Activated naive CD4-positive, alpha-beta T cell (primary cell): Measurements from ENCODE around the gene WBP4.
A peak's percentile ranks its signal among the peaks of the same experiment; 100 is the strongest.
"Not testable (repeated sequence)": the region's sequence is repeated elsewhere in the genome, so short reads cannot be mapped to it uniquely, and the experiment has no call there.

ENCODE experiments used
- DNase-seq, 4 experiments: peaks; one replicate each; lab custom pipeline; 2025; lab: John Stamatoyannopoulos, UW

The WBP4 gene

DNA sequence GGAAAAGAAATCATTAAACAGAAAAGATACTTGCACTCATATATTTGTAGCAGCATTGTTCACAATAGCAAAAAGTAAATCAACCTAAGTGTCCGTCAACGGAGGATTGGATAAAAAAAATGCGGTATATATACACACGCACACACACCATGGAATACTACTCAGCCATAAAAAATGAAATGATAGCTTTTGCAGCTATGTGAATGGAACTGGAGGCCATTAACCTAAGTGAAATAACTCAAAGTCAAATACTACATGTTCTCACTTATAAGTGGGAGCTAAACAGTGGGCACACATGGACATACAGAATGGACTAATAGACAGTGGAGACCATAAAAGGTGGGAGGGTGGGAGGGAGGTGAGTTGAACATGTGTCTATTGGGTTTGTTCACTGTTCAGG lies 18.4 kb downstream of the WBP4 start:
- no peak for DNase-seq

DNA sequence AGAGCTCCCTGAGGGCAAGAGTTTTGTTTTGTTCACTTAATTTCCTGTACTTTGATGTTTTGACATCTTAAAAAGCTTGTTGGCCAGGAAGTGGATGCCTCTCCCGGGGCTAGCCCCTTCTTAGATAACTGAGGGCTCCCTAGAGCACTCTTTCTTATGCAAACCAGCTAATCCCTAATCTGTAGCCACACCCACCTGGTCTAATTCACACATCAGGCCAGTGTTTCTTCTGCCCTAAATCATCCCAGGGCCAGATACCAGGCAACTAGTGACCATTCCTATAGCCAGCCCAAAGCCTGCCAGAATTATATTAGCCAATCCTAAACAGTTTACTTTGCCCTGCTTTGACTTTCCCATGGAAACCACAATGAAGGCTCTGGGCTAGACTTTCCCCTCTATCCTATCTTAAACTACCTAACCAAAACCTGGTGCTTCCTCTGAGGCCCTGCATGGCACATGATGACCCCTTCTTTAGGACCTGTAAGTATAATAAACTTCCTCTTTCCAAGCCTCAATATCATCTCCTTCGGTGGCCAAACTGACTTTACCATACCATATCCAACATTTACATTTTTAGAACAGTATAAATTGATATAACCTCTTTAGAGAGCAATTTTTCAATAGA lies 24.8 kb downstream of the WBP4 start:
- no peak for DNase-seq

DNA sequence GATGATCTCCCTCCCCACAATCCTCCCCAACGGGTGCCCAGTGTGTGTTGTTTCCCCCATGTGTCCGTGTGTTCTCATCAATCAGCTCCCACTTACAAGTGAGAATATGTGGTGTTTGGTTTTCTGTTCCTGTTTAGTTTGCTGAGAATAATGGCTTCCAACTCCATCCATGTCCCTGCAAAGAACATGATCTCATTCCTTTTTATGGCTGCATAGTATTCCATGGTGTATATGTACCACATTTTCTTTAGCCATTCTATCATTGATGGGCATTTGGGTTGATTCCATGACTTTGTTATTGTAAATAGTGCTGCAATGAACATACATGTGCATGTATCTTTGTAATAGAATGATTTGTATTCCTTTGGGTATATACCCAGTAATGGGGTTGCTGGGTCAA lies 34.4 kb downstream of the WBP4 start:
- DNase-seq, result not testable (repeated sequence)

DNA sequence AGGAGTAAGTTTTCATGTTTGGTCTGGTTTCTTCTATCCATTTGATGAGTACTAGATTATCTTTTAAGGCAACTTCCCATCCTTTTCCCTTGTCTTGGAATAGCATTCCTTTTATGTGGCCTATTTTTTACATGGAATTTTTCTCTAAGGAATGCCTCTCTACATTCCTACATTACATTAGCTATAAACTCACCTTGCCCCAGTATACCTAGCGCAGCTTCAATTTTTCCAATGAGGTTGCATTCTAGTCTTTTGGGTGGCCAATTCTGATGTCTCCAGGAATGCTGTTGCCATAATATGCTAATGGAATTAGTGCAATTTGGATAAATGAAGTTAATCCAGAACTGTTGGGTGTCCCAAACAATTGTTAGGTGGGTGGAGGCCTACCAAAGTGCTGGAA lies 37.5 kb downstream of the WBP4 start:
- no peak for DNase-seq

DNA sequence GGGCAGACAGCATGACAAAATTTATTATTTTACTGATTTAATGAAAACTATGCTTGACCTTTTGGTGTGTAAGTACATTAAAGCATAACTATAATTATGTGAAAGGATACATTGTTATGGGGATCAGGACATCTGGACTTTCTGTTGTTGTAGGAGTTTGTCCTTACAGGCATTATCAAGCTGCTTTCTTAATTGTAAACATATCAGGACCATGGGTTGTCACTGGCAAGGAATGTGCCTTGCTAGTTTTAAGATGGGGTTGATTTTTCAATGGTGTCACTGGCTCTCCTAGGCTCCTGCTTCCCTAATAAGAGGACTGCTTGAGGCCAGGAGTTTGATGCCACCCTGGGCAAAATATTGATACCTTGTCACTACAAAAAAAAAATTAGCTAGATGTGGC lies 38.7 kb downstream of the WBP4 start:
- DNase-seq, result no peak

DNA sequence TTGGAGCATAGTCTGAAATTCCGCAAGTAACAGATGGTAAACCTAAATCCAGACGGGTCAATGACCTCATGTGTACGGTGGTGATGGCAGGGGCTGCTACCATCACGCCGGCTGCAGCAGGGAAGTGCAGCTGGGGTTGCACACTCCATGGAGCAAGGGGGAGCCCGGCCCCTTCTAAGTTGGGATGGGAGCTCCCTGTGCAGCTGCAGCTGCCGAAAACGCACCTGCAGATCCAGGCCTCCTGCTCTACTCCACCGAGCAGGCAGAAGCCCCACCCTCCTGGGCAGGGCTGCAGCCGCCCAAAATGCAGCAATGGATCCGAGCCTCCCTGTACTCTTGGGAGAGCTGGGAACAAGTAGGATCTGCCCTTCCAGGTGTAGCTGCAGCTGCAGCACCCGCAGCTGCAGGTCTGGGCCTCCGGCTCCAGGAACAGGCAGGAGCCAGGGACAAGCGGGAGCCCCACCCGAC lies 45.8 kb downstream of the WBP4 start:
- no peak for DNase-seq

DNA sequence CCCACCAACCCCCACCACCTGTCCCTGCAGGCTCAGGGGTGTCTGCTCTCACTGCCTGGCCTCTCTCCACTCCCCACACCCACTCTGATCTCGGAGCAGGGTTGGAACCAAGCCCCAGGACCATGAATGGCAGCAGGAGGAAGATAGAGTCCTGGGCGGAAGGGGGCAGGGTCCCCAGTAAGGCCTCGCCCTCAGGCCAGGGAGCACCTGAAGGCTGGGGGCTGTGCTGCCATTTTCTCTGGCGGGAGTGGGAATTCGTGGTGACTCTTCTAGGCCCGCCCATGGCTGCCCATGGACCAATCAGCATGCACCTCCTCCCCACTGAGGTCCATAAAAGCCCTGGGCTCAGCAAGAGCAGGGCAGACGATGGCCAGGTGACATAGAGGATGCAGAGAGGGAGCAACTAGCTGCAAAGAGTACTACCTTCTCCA lies 46.3 kb downstream of the WBP4 start:
- no peak for DNase-seq

DNA sequence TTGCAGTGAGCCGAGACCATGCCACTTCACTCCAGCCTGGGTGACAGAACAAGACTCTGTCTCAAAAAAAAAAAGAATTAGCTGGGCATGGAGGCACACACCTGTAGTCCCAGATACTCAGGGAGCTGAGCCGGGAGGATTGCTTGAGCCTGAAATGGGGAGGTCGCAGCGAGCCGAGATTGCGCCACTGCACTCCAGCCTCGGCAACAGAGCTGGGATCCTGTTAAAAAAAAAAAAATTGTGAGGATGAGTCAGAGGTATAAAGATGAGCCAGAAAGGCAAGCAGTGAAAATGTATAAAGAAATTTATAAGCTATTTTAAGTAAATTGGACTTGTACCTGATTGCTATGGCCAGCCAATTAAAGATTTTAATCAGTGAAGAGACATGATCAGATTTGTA lies 50.1 kb downstream of the WBP4 start:
- DNase-seq, result no peak

DNA sequence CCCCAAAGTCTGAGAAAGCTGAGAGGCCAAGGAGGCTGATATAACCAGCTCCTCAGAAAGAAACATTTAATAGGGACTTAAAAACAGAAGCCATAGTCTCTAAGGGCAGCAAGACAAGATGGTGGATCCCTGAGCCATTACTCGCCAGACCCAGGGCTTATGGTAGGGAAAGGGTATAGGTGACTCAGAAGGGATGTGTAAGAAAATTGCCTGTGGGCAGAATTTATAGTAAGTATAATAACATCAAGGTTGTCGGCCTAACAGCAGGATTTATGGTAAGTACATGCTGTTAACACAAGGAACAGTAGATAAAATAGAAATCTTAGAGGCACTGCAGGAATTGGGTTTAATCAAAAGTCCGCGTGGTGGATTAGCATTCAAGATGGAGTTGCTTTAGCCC lies 56.6 kb downstream of the WBP4 start:
- no peak for DNase-seq

DNA sequence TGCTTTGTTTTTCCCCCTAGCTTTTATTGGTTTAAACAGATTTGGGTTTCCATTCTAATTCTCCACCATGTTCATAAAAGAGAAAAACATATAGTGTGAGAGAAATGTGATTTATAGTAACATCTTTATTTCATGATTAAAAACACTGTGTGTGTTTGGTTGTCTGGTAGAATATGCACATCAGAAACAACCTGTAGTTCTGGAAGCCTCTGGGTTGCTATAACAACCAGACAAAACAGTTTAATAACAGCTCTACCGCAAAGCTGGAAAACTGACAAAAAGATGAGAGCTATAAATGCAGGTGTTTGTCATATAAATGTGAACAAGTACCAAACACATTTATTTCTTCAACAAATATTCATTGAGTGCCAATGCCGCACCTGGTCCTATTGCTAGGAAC lies 61.5 kb downstream of the WBP4 start:
- DNase-seq, result no peak

DNA sequence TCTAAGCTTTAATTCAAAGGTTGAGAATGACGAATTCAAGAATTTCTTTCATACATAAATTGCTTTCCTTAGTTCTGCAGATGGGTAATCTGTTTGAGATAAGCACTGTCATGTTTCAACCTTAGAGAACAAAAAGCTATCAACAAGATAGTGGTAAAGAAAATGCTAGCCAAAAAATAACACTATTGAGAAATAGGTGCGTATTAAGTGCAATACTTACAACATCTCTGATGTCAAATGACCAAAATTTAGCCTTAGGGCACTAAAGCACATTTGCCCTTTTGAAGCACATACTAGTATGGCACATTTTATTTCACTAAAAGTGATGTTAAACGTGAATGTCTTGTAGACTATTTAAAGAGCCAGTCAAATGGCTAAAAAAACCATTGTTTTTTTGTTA lies 66.4 kb downstream of the WBP4 start:
- no peak for DNase-seq

DNA sequence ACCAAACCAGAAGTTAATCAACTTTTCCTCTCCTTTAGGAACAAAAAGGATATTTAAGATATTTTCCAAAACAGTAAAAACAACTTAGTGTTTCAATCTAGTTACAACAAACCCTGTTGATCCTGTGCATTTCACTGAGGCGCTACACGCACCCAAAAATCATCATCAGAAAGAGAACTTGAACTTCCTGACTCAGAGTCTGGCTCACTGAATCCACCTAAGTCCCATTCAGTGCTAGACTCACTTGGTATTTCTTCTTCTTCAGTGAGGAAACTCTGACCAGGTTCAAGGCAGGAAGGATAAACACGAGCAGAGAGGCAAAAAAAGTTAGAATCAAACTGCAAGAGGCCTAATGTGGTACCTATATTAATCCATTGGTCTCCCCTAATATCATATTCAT lies 69.0 kb downstream of the WBP4 start:
- no peak for DNase-seq

DNA sequence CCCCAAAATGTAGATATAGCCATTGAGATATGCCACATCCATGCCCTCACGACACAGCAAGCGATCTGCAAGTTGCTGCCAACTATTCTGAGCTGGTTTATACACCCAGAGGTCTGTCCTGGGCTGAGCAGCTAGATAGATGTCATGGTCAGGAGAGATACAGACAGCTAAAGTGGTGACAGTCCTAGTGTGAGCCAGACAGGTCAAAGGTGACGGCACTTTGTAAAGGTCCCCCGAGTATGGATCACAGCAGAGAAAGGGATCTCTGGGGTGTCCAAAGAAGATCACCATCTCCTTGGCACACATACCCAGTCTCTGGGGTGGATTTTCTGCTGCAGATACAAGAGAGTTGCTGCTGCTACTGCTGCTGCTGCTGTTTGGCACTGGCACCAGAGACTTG lies 69.9 kb downstream of the WBP4 start:
- DNase-seq, result not testable (repeated sequence)

DNA sequence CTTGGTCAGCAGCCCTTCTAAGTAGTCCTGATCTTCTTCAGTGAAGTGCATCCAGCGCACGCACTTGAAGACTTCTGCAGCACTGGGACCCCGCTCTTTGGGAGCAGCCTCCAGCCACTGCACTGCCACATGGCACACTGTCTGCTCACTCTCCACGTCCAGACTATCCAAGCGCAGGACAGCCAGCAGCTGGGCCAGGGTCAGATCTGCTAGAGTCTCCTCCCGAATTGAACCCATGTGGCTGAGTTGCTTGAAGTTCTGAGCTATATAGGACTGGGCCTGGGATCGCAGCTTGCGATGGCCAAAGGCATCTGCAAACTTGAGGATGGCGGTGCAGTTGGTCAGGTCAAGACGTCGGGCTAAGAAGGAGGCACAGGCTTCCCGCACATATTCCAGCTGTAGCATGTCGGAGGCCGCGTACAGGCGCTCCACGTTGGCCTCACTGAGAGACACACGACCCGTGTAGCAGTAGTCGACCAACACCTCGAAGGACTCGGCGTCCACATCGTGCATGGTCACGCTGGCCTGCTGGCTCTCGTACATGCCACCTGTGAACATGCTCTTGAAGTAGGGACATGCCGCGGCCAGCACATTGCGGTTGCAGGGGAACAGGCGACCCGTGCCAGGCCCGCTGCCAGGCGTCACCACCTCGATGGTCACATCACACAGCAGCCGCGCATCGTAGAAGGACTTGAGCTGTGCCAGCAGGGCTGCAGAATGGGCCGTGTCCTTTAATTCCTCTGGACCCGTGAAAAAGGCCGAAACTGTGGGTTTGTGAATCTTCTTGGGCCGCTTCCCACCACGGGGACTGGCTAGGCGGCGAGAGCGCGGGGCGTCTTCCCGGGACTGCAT lies 70.6 kb downstream of the WBP4 start:
- not testable (repeated sequence) for DNase-seq

DNA sequence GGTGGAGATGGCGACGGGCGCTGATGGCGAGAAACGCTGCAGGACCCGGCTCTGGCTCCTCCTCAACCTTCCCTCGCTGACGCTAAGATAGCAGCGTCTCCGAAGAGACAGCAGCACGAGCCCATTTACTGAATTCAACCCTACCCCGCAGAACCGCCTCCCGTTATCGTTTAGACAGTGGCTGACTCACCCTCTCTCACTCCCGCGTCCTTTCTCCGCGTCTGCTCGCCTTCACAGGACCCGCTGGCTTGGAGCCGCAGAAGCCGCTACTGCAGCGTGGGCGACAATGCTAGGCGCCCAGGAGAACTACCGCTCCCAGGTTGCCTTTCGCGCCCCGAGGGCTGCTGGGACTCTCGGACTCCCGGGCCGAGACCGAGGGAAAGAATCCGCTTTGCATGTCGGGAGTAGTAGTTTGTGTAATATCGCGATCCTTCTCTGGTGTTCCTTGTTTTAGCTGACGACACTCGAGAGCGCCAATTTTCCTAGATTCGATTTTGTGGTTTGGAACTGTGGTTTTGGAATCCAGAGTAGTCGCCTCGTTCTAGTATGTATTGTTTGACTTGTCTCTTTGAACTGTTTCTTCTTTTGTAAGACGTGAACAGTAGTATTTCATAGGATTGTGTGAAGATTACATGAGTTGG lies 71.3 kb downstream of the WBP4 start, which contains the start of gene KBTBD6:
TSS of gene KBTBD6 (minus strand) at position 291 of the 641 bp plus-strand sequence. CDS start 291 bp downstream, outside the sequence.
- peak; percentile 72 to 83 (median 83) for DNase-seq
